ENCODE measurements around the gene TPP2. TPM values are rescaled to one million over a fixed set of nuclear protein-coding genes. Genes with fewer than 3 reads are reported as not detected.

Gene TPP2
- total RNA-seq, 1 experiment from 2014 or later = 36.7 TPM

DNA sequence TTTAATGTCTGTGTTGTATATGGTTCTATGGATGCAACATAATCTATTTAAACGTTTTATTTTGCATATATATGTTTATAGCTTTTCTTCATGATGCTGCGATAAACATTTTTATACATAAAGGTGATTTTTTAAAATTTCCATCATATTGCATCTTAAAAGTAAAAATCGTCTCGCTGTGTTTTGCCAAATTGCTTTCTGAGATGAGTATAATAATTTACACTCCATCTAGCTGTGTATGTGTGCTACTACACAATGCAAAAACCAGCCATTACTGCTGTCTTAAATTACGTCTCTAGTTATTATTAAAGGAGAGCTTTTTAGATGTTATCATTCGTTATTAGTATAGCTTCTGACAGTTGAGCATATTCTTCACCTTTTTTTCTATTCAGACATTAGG lies 60.8 kb downstream of the TPP2 start:
- CTCF ChIA-PET = no interaction called here
- Histone ChIP-seq H4K20me1 (ENCODE audit: insufficient read depth) (no peaks in the 10 kb centered on the region), H3K27me3 (ENCODE audit: insufficient read depth, low read length) (no peaks in the 10 kb centered on the region), H3K9ac (ENCODE audit: low read length) (no peak overlapping the region), H3K9me2 (ENCODE audit: insufficient read depth) (no peaks in the 10 kb centered on the region), H3K9me3 (ENCODE audit: control insufficient read depth in 1 of 2, insufficient read depth in 1 of 2, low read depth in 1 of 2, low read length in 2 of 2) (no peaks in the 10 kb centered on the region; a peak in 1 of 4 replicates), H3K36me3 (ENCODE audit: control insufficient read depth in 1 of 2, insufficient read depth in 2 of 2, low read length in 2 of 2) (peaks cover 14 to 24% of the 10 kb centered on the region in 2 experiments), H3K79me2 (ENCODE audit: insufficient read depth, low read length) (no peaks in the 10 kb centered on the region), H2AFZ (ENCODE audit: low read depth, low read length, poor library complexity, severe bottlenecking) (no peak overlapping the region), H3K4me1 (ENCODE audit: control insufficient read depth in 1 of 2, insufficient read depth in 2 of 2, low read length in 2 of 2) (no peaks in the 10 kb centered on the region), H3K4me2 (ENCODE audit: low read length) (no peak overlapping the region), H3K4me3 (replicated peaks in 1 of 2; ENCODE audit: low read depth in 1 of 2, low read length in 2 of 2) (no peak overlapping the region), H3K27ac (ENCODE audit: low read depth, low read length) (no peak overlapping the region)
- intact Hi-C loops (cut with micrococcal nuclease) = no loop called here
- BruUV-seq (replicated peaks) = no TSS peak
- TF ChIP-seq ZBTB33 (IDR thresholded peaks at IDR 0.05; ENCODE audit: extremely low read depth, insufficient replicate concordance, low read length) = no peak
- TF ChIP-seq, protein P1, sequence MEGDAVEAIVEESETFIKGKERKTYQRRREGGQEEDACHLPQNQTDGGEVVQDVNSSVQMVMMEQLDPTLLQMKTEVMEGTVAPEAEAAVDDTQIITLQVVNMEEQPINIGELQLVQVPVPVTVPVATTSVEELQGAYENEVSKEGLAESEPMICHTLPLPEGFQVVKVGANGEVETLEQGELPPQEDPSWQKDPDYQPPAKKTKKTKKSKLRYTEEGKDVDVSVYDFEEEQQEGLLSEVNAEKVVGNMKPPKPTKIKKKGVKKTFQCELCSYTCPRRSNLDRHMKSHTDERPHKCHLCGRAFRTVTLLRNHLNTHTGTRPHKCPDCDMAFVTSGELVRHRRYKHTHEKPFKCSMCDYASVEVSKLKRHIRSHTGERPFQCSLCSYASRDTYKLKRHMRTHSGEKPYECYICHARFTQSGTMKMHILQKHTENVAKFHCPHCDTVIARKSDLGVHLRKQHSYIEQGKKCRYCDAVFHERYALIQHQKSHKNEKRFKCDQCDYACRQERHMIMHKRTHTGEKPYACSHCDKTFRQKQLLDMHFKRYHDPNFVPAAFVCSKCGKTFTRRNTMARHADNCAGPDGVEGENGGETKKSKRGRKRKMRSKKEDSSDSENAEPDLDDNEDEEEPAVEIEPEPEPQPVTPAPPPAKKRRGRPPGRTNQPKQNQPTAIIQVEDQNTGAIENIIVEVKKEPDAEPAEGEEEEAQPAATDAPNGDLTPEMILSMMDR (IDR thresholded peaks at IDR 0.05 in 2 of 3, conservative IDR thresholded peaks at IDR 0.05 in 1 of 3; ENCODE audit: borderline replicate concordance in 1 of 3, insufficient read depth in 1 of 3, low read depth in 2 of 3, low read length in 2 of 3) = peak in 2 of 3 experiments; percentile 25 to 50; a peak in 3 of 6 replicates
- ATAC-seq (no peak), DNase-seq (ENCODE audit: low read depth, low spot score) (no peak)
- RAD21 ChIA-PET (ENCODE audit: low non-redundant PET in 1 of 2, low total read pairs in 2 of 2, uncharacterized antibody in 2 of 2, unreplicated experiment in 2 of 2) = no interaction called here
- POLR2A ChIA-PET = no interaction called here

DNA sequence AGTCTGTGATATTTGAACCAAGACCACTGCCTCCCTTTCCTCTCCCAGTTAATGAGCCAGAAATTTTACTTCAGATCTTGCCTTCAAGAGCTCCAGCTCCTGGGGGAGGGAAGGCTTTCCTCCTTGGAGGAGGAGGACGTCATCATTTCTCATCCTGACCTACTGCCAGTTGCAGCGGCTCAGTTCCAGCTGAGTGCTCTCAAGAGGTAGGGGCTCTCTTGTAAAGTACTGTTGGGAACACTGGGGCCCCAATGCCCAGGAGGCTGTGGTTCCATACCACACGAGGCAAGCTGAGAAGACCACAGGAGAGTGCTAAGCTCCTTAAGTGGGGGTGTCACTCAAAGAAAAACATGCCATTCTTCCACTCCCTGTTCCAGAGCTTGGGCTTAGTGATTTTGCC lies 61.9 kb downstream of the TPP2 start:
- DNase-seq (ENCODE audit: low read depth, low spot score) = no peak
- no peak for TF ChIP-seq CBX3 (IDR thresholded peaks at IDR 0.05; ENCODE audit: low read depth)
- no peak for TF ChIP-seq RAD21 (IDR thresholded peaks at IDR 0.05; ENCODE audit: low read depth)
- TF ChIP-seq SRF (IDR thresholded peaks at IDR 0.05; ENCODE audit: low read depth) = no peak
- no peak for TF ChIP-seq POLR2AphosphoS5 (IDR thresholded peaks at IDR 0.05; ENCODE audit: low read depth, low read length)
- no peak for TF ChIP-seq SP1 (IDR thresholded peaks at IDR 0.05; ENCODE audit: low read depth)
- TF ChIP-seq, protein P2, sequence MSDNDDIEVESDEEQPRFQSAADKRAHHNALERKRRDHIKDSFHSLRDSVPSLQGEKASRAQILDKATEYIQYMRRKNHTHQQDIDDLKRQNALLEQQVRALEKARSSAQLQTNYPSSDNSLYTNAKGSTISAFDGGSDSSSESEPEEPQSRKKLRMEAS (IDR thresholded peaks at IDR 0.05) = no peak
- no peak for TF ChIP-seq ZBTB33 (IDR thresholded peaks at IDR 0.05; ENCODE audit: extremely low read depth, insufficient replicate concordance, low read length)
- no TSS peak for BruUV-seq (replicated peaks)
- Histone ChIP-seq H3K4me2 (ENCODE audit: low read length) (no peak overlapping the region), H3K4me1 (ENCODE audit: control insufficient read depth in 1 of 2, insufficient read depth in 2 of 2, low read length in 2 of 2) (no peaks in the 10 kb centered on the region), H3K4me3 (replicated peaks in 1 of 2; ENCODE audit: low read depth in 1 of 2, low read length in 2 of 2) (no peak overlapping the region), H3K27ac (ENCODE audit: low read depth, low read length) (no peak overlapping the region), H3K36me3 (ENCODE audit: control insufficient read depth in 1 of 2, insufficient read depth in 2 of 2, low read length in 2 of 2) (peaks cover 14 to 21% of the 10 kb centered on the region in 2 experiments), H3K9me2 (ENCODE audit: insufficient read depth) (no peaks in the 10 kb centered on the region), H4K20me1 (ENCODE audit: insufficient read depth) (no peaks in the 10 kb centered on the region), H3K79me2 (ENCODE audit: insufficient read depth, low read length) (no peaks in the 10 kb centered on the region), H3K27me3 (ENCODE audit: insufficient read depth, low read length) (no peaks in the 10 kb centered on the region), H3K9ac (ENCODE audit: low read length) (no peak overlapping the region), H3K9me3 (ENCODE audit: control insufficient read depth in 1 of 2, insufficient read depth in 1 of 2, low read depth in 1 of 2, low read length in 2 of 2) (no peaks in the 10 kb centered on the region; a peak in 1 of 4 replicates), H2AFZ (ENCODE audit: low read depth, low read length, poor library complexity, severe bottlenecking) (no peak overlapping the region)
- ChIA-PET POLR2A (no interaction called here), CTCF (no interaction called here), RAD21 (ENCODE audit: low non-redundant PET in 1 of 2, low total read pairs in 2 of 2, uncharacterized antibody in 2 of 2, unreplicated experiment in 2 of 2) (no interaction called here)
- ATAC-seq = no peak
- intact Hi-C loops (cut with micrococcal nuclease) = no loop called here
